GM12873 (cell line): ENCODE measurements around the gene PPP2R5C.

Experiments used
- CTCF ChIP-seq: IDR thresholded peaks from 2 replicates; pipeline ENCODE4 v1.5.1; 2012; ENCODE audit warnings: low read depth, mild to moderate bottlenecking, moderate library complexity, low read length, control low read depth; ENCODE audit not compliant: insufficient read depth; ENCODE audit errors: missing control alignments

Gene PPP2R5C

DNA sequence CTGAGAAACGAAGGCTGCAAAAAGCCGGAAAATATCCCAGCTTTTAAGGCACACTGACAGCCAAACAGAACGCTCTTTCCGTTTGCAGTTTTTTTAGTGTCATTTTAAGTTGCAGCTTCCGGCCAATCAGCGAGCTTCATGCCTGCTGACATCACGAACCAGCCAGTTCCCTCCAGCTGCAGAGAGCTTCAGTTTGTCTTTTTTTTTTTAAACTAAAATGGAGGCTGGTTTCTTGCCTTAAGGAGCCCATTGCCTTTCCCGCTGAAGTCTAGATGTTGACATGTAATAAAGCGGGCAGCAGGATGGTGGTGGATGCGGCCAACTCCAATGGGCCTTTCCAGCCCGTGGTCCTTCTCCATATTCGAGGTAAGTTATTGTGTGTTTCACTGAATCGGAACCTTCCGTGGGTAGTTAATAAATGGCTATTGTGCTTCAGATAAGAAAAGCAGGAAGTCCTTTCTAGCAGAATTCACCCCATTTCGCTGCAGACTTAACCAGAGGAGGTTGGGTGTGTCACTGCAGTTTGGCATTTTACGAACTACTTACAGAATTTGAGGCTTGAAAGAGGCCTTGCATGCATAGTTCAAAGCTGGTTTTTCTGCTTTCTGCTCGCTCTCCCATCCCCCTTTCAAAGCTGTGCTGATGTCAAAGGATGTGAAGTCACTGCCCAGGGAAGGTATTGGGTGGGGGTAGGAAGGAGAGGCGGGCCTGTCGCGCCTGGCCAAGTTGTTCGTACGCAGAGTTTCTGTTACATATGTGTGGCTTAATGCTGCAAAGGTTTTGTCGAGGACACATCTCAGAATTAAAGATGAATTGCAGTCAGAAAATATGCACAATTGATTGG lies 48.4 kb downstream of the PPP2R5C start:
- no peak for TF ChIP-seq CTCF

GRCh38 chr14:101810897-101811621 lies 49.5 kb downstream of the PPP2R5C start:
- no peak for TF ChIP-seq CTCF

- TF ChIP-seq CTCF: no peak
These were observed 50.6 kb downstream of the PPP2R5C start for GRCh38 chr14:101812071-101812470.

GRCh38 chr14:101813171-101813759 lies 51.8 kb downstream of the PPP2R5C start:
- TF ChIP-seq CTCF: no peak

DNA sequence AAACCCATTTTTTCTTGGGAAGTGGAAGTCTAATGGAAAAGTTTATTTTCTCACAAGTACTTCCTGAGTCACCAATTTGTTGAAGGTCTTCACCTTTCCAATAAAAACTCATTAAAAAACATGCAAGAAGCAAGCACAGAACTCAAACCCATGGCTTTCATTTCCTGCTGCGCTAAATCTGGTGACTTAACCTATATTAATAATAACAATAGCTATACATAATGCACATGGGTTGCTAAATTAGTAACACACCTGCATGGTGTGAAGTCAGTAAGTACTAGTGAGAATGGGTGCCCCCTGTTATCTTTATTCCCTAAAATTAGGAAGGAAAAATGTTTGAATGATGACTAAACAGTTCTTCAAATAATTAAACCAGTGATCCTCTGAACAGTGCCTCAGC lies 52.3 kb downstream of the PPP2R5C start:
- TF ChIP-seq CTCF: no peak

GRCh38 chr14:101814934-101815333 lies 53.4 kb downstream of the PPP2R5C start:
- no peak for TF ChIP-seq CTCF

GRCh38 chr14:101815994-101816393 lies 54.5 kb downstream of the PPP2R5C start:
- no peak for TF ChIP-seq CTCF
